ENCODE data around the gene VIPR2. TPM values are rescaled to one million over a fixed set of nuclear protein-coding genes. Genes with fewer than 3 reads are reported as not detected.

Gene VIPR2
- polyA plus RNA-seq, 1 donor from 2014 or later: 0.51 TPM

- H3K9me2 ChIP-seq (ENCODE audit: insufficient read depth, low read length): no peaks in the 10 kb centered on the region
- H3K9me3 ChIP-seq (ENCODE audit: low read length): no peaks in the 10 kb centered on the region
- no peak overlapping the region for H3K27ac ChIP-seq (ENCODE audit: low read length)
- H3K9ac ChIP-seq (ENCODE audit: low read length): no peak overlapping the region
- no peak overlapping the region for H3K4me2 ChIP-seq (ENCODE audit: low read length)
- H3K79me2 ChIP-seq (replicated peaks; ENCODE audit: insufficient read depth, low read length): no peaks in the 10 kb centered on the region
- no peaks in the 10 kb centered on the region for H3K36me3 ChIP-seq (ENCODE audit: insufficient read depth, low read length)
- H4K20me1 ChIP-seq (ENCODE audit: insufficient read depth): no peaks in the 10 kb centered on the region
- H3K27me3 ChIP-seq (ENCODE audit: insufficient read depth, low read depth, low read length): no peaks in the 10 kb centered on the region
- H3K4me3 ChIP-seq (ENCODE audit: low read length): no peak overlapping the region
- no peak for TF ChIP-seq REST (IDR thresholded peaks at IDR 0.05; ENCODE audit: borderline replicate concordance)
- TF ChIP-seq CTCF (IDR thresholded peaks at IDR 0.05; ENCODE audit: poor library complexity, severe bottlenecking): no peak
- TF ChIP-seq MXI1 (conservative IDR thresholded peaks at IDR 0.05; ENCODE audit: poor library complexity, severe bottlenecking): no peak
- TF ChIP-seq EP300 (conservative IDR thresholded peaks at IDR 0.05; ENCODE audit: poor library complexity, severe bottlenecking): no peak
- TF ChIP-seq TAF1 (IDR thresholded peaks at IDR 0.05; ENCODE audit: low read depth): no peak
- no peak for TF ChIP-seq SMC3 (conservative IDR thresholded peaks at IDR 0.05; ENCODE audit: poor library complexity)
- no peak for TF ChIP-seq EZH2 (IDR thresholded peaks at IDR 0.05; ENCODE audit: borderline replicate concordance, insufficient read depth, low read length, poor library complexity, severe bottlenecking)
- no peak for TF ChIP-seq RAD21 (conservative IDR thresholded peaks at IDR 0.05)
- no peak for TF ChIP-seq POLR2AphosphoS5 (IDR thresholded peaks at IDR 0.05)
- H3F3A ChIP-seq (ENCODE audit: insufficient read depth, low read length, poor library complexity, severe bottlenecking): no peaks in the 10 kb centered on the region
- no peak overlapping the region for H2AFZ ChIP-seq (ENCODE audit: low read depth, low read length)
Observed at GRCh38 chr7:159118623-159119022, 26.0 kb downstream of the VIPR2 start.

GRCh38 chr7:159118197-159118595 lies 26.5 kb downstream of the VIPR2 start:
- no peaks in the 10 kb centered on the region for H4K20me1 ChIP-seq (ENCODE audit: insufficient read depth)
- no peaks in the 10 kb centered on the region for H3K9me3 ChIP-seq (ENCODE audit: low read length)
- TF ChIP-seq MXI1 (conservative IDR thresholded peaks at IDR 0.05; ENCODE audit: poor library complexity, severe bottlenecking): no peak
- no peak for TF ChIP-seq EP300 (conservative IDR thresholded peaks at IDR 0.05; ENCODE audit: poor library complexity, severe bottlenecking)
- no peak for TF ChIP-seq EZH2 (IDR thresholded peaks at IDR 0.05; ENCODE audit: borderline replicate concordance, insufficient read depth, low read length, poor library complexity, severe bottlenecking)
- TF ChIP-seq POLR2AphosphoS5 (IDR thresholded peaks at IDR 0.05): no peak
- no peak for TF ChIP-seq SMC3 (conservative IDR thresholded peaks at IDR 0.05; ENCODE audit: poor library complexity)
- TF ChIP-seq TAF1 (IDR thresholded peaks at IDR 0.05; ENCODE audit: low read depth): no peak
- no peak for TF ChIP-seq REST (IDR thresholded peaks at IDR 0.05; ENCODE audit: borderline replicate concordance)
- TF ChIP-seq CTCF (IDR thresholded peaks at IDR 0.05; ENCODE audit: poor library complexity, severe bottlenecking): no peak
- TF ChIP-seq RAD21 (conservative IDR thresholded peaks at IDR 0.05): no peak
- H3K9ac ChIP-seq (ENCODE audit: low read length): no peak overlapping the region
- no peaks in the 10 kb centered on the region for H3K79me2 ChIP-seq (replicated peaks; ENCODE audit: insufficient read depth, low read length)
- H3F3A ChIP-seq (ENCODE audit: insufficient read depth, low read length, poor library complexity, severe bottlenecking): no peaks in the 10 kb centered on the region
- no peak overlapping the region for H3K4me2 ChIP-seq (ENCODE audit: low read length)
- no peaks in the 10 kb centered on the region for H3K36me3 ChIP-seq (ENCODE audit: insufficient read depth, low read length)
- H3K27ac ChIP-seq (ENCODE audit: low read length): no peak overlapping the region
- H2AFZ ChIP-seq (ENCODE audit: low read depth, low read length): no peak overlapping the region
- H3K9me2 ChIP-seq (ENCODE audit: insufficient read depth, low read length): no peaks in the 10 kb centered on the region
- H3K4me3 ChIP-seq (ENCODE audit: low read length): no peak overlapping the region
- no peaks in the 10 kb centered on the region for H3K27me3 ChIP-seq (ENCODE audit: insufficient read depth, low read depth, low read length)

Data from neural cell (in vitro differentiated cells).